BLaER1 treated with 17β-estradiol and CSF1 and Interleukin-3, amounts not matched to agents 10 nM and 100 nM (cell line): ENCODE measurements around the gene RPLP2.

Experiments
- H3K27ac ChIP-seq, 11 experiments: shearing (Covaris generic); formaldehyde crosslinking; 2 replicates each; pipeline ENCODE4 v1.8.1; 2022
- H3K27me3 ChIP-seq, 11 experiments: shearing (Covaris generic); formaldehyde crosslinking; 2 replicates each; pipeline ENCODE4 v1.8.1; 2022
- H3K36me3 ChIP-seq, 11 experiments: shearing (Covaris generic); formaldehyde crosslinking; 2 replicates each; pipeline ENCODE4 v1.8.1; 2022
- H3K4me1 ChIP-seq, 10 experiments: shearing (Covaris generic); formaldehyde crosslinking; 2 replicates each; pipeline ENCODE4 v1.8.1; 2022
- H3K4me2 ChIP-seq, 11 experiments: shearing (Covaris generic); formaldehyde crosslinking; 2 replicates each; pipeline ENCODE4 v1.8.1; 2022
- H3K4me3 ChIP-seq, 10 experiments: shearing (Covaris generic); formaldehyde crosslinking; 2 replicates each; pipeline ENCODE4 v1.8.1; 2022
- H3K9ac ChIP-seq, 11 experiments: shearing (Covaris generic); formaldehyde crosslinking; 2 replicates each; pipeline ENCODE4 v1.8.1; 2022
- H3K9me3 ChIP-seq, 11 experiments: shearing (Covaris generic); formaldehyde crosslinking; replicated peaks in 1 of 11; 2 replicates each; pipeline ENCODE4 v1.8.1; 2022
- H4K20me1 ChIP-seq, 11 experiments: shearing (Covaris generic); formaldehyde crosslinking; 2 replicates each; pipeline ENCODE4 v1.8.1; 2022
- Cebpa-rat ChIP-seq, 11 experiments: shearing (Covaris generic); IDR thresholded peaks; 2 replicates each; pipeline ENCODE4 v1.8.1; 2022

RPLP2 gene

GRCh38 chr11:792873-793272, 16.9 kb upstream of the RPLP2 start:
- Histone ChIP-seq H3K9ac (no peak overlapping the region), H3K27me3 (no peaks in the 10 kb centered on the region), H4K20me1 (peaks cover 0 to 83% (median 59%) of the 10 kb centered on the region in 11 experiments; a peak in 17 of 22 replicates), H3K4me1 (peaks cover 26 to 54% (median 48%) of the 10 kb centered on the region in 10 experiments), H3K4me3 (no peak overlapping the region), H3K4me2 (no peak overlapping the region), H3K9me3 (no peaks in the 10 kb centered on the region), H3K36me3 (peaks cover 13 to 42% (median 35%) of the 10 kb centered on the region in 11 experiments; a peak in 20 of 22 replicates), H3K27ac (no peak overlapping the region)
- TF ChIP-seq Cebpa-rat (IDR thresholded peaks at IDR 0.05) = no peak

- Histone ChIP-seq H3K9ac (peak overlapping the region in 6 of 11 experiments; percentile 17 to 93 (median 26); a peak in 5 of 22 replicates), H3K27me3 (no peaks in the 10 kb centered on the region), H3K36me3 (peaks cover 13 to 42% (median 35%) of the 10 kb centered on the region in 11 experiments; a peak in 20 of 22 replicates), H3K4me1 (peaks cover 25 to 51% (median 43%) of the 10 kb centered on the region in 10 experiments), H4K20me1 (peaks cover 0 to 80% (median 61%) of the 10 kb centered on the region in 11 experiments; a peak in 17 of 22 replicates), H3K9me3 (no peaks in the 10 kb centered on the region), H3K27ac (no peak overlapping the region), H3K4me3 (no peak overlapping the region), H3K4me2 (no peak overlapping the region)
- no peak for TF ChIP-seq Cebpa-rat (IDR thresholded peaks at IDR 0.05)
Measured at GRCh38 chr11:793556-793955, 16.2 kb upstream of the RPLP2 start.

- Histone ChIP-seq H4K20me1 (peaks cover 0 to 80% (median 64%) of the 10 kb centered on the region in 11 experiments; a peak in 18 of 22 replicates), H3K27ac (no peak overlapping the region), H3K4me3 (no peak overlapping the region)
Measured at GRCh38 chr11:794013-794765, 15.6 kb upstream of the RPLP2 start.

GRCh38 chr11:794766-795633, 14.8 kb upstream of the RPLP2 start:
- H3K27me3 ChIP-seq = no peaks in the 10 kb centered on the region
- peaks cover 19 to 43% (median 35%) of the 10 kb centered on the region in 10 experiments for H3K4me1 ChIP-seq
- H3K4me2 ChIP-seq = peak overlapping the region; percentile 99 to 100 (median 100)
- H4K20me1 ChIP-seq = peaks cover 0 to 85% (median 64%) of the 10 kb centered on the region in 11 experiments; a peak in 18 of 22 replicates
- H3K36me3 ChIP-seq = peaks cover 21 to 54% (median 45%) of the 10 kb centered on the region in 11 experiments; a peak in 21 of 22 replicates
- no peak for TF ChIP-seq Cebpa-rat (IDR thresholded peaks at IDR 0.05)
- peak overlapping the region; percentile 74 to 93 (median 84); a peak in 20 of 22 replicates for H3K9ac ChIP-seq
- H3K9me3 ChIP-seq = no peaks in the 10 kb centered on the region
- H3K4me3 ChIP-seq = peak overlapping the region; percentile 63 to 92 (median 86); a peak in 19 of 20 replicates
- H3K27ac ChIP-seq = peak overlapping the region in 8 of 11 experiments; percentile 38 to 79 (median 73); a peak in 9 of 22 replicates

More at GRCh38 chr11:794013-794765, 15.6 kb upstream of the RPLP2 start:
- TF ChIP-seq Cebpa-rat (IDR thresholded peaks at IDR 0.05) = no peak
- Histone ChIP-seq H3K4me1 (peaks cover 24 to 48% (median 39%) of the 10 kb centered on the region in 10 experiments), H3K9ac (peak overlapping the region in 6 of 11 experiments; percentile 24 to 93 (median 61); a peak in 7 of 22 replicates), H3K9me3 (no peaks in the 10 kb centered on the region), H3K27me3 (no peaks in the 10 kb centered on the region), H3K4me2 (peak overlapping the region in 8 of 11 experiments; percentile 99 to 100 (median 100); a peak in 7 of 22 replicates), H3K36me3 (peaks cover 14 to 46% (median 37%) of the 10 kb centered on the region in 11 experiments; a peak in 21 of 22 replicates)

GRCh38 chr11:795634-796564, 13.9 kb upstream of the RPLP2 start:
- peak overlapping the region; percentile 99 to 100 (median 100) for H3K4me2 ChIP-seq
- no peak for TF ChIP-seq Cebpa-rat (IDR thresholded peaks at IDR 0.05)
- peak overlapping the region; percentile 37 to 89 (median 82); a peak in 20 of 22 replicates for H3K27ac ChIP-seq
- H3K4me3 ChIP-seq = peak overlapping the region; percentile 63 to 92 (median 87)
- H3K9ac ChIP-seq = peak overlapping the region; percentile 79 to 93 (median 87)
- no peaks in the 10 kb centered on the region for H3K27me3 ChIP-seq
- peaks cover 0 to 88% (median 62%) of the 10 kb centered on the region in 11 experiments; a peak in 18 of 22 replicates for H4K20me1 ChIP-seq
- peaks cover 30 to 61% (median 53%) of the 10 kb centered on the region in 11 experiments; a peak in 21 of 22 replicates for H3K36me3 ChIP-seq
- no peaks in the 10 kb centered on the region for H3K9me3 ChIP-seq
- peaks cover 19 to 38% (median 34%) of the 10 kb centered on the region in 10 experiments for H3K4me1 ChIP-seq

GRCh38 chr11:796565-797295, 13.0 kb upstream of the RPLP2 start:
- H3K9ac ChIP-seq = peak overlapping the region; percentile 74 to 93 (median 87)
- peaks cover 25 to 61% (median 53%) of the 10 kb centered on the region in 11 experiments; a peak in 21 of 22 replicates for H3K36me3 ChIP-seq
- peak overlapping the region; percentile 29 to 89 (median 82); a peak in 21 of 22 replicates for H3K27ac ChIP-seq
- TF ChIP-seq Cebpa-rat (IDR thresholded peaks at IDR 0.05) = no peak
- H3K27me3 ChIP-seq = no peaks in the 10 kb centered on the region
- no peaks in the 10 kb centered on the region for H3K9me3 ChIP-seq
- peak overlapping the region; percentile 63 to 92 (median 87) for H3K4me3 ChIP-seq
- peaks cover 0 to 88% (median 54%) of the 10 kb centered on the region in 11 experiments; a peak in 18 of 22 replicates for H4K20me1 ChIP-seq
- H3K4me2 ChIP-seq = peak overlapping the region; percentile 99 to 100 (median 100)
- H3K4me1 ChIP-seq = peaks cover 19 to 38% (median 33%) of the 10 kb centered on the region in 10 experiments
